ENCODE results near the gene CCDC154. TPM values are rescaled to one million over a fixed set of nuclear protein-coding genes. Genes with fewer than 3 reads are reported as not detected.

The CCDC154 gene
- total RNA-seq, 6 experiments from 2014 or later, result 0.10 to 0.52 (median 0.31) TPM; not detected in 3

DNA sequence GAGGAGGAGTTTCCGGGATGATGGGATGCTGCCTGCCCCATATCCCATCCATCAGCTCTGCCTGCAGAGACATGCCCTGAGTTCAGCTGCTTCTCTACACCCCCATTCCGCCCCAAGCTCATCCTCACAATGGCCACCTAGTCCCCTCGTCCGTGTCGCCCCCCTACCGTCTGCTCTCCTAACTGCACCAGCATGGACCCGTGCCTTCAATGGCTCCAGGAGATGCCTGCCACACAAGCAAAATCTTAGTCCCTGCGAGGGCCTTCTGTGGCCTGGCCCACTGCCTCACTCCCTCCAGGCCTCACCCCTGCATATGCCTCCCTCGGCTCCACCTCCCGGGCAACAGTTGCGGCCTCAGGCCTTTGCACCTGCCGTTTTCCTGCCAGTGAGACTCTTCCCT lies 47.0 kb upstream of the CCDC154 start:
- no peak for DNase-seq
- H3K27me3 Mint-ChIP-seq (ENCODE audit: insufficient read depth), result peaks cover 5% of the 10 kb centered on the region
- TF ChIP-seq, protein P1, sequence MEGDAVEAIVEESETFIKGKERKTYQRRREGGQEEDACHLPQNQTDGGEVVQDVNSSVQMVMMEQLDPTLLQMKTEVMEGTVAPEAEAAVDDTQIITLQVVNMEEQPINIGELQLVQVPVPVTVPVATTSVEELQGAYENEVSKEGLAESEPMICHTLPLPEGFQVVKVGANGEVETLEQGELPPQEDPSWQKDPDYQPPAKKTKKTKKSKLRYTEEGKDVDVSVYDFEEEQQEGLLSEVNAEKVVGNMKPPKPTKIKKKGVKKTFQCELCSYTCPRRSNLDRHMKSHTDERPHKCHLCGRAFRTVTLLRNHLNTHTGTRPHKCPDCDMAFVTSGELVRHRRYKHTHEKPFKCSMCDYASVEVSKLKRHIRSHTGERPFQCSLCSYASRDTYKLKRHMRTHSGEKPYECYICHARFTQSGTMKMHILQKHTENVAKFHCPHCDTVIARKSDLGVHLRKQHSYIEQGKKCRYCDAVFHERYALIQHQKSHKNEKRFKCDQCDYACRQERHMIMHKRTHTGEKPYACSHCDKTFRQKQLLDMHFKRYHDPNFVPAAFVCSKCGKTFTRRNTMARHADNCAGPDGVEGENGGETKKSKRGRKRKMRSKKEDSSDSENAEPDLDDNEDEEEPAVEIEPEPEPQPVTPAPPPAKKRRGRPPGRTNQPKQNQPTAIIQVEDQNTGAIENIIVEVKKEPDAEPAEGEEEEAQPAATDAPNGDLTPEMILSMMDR (IDR thresholded peaks at IDR 0.05), result no peak
- H3K4me3 Mint-ChIP-seq, result no peak overlapping the region
- H3K9me3 Mint-ChIP-seq, result no peaks in the 10 kb centered on the region
- no peak overlapping the region for H3K27ac Mint-ChIP-seq
- H3K4me1 Mint-ChIP-seq (ENCODE audit: low read depth), result peaks cover 15% of the 10 kb centered on the region
- no peaks in the 10 kb centered on the region for H3K36me3 Mint-ChIP-seq (ENCODE audit: low read depth)

DNA sequence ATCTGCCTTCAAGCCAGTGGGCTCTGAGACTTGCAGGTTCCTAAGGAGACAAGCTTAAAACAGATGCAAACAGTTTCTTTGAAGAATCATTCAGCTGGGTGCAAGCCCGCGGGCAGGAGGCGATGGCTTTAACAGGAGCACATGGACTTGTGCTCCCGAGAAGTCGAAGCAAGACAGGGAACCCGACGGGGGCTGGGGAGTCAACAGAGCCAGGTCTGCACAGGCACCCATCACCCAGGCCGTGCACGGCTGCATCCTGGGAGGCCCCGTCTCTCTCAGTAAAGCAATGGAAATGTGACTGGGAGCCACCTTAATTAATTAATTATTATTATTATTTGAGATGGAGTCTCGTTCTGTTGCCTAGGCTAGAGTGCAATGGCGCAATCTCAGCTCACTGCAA lies 44.7 kb upstream of the CCDC154 start:
- peaks cover 9% of the 10 kb centered on the region for H3K4me1 Mint-ChIP-seq (ENCODE audit: low read depth)
- H3K27me3 Mint-ChIP-seq (ENCODE audit: insufficient read depth), result peaks cover 8% of the 10 kb centered on the region
- TF ChIP-seq, protein P1 (IDR thresholded peaks at IDR 0.05), result no peak
- no peaks in the 10 kb centered on the region for H3K9me3 Mint-ChIP-seq
- H3K36me3 Mint-ChIP-seq (ENCODE audit: low read depth), result no peaks in the 10 kb centered on the region
- DNase-seq, result no peak
- H3K27ac Mint-ChIP-seq, result no peak overlapping the region
- no peak overlapping the region for H3K4me3 Mint-ChIP-seq

DNA sequence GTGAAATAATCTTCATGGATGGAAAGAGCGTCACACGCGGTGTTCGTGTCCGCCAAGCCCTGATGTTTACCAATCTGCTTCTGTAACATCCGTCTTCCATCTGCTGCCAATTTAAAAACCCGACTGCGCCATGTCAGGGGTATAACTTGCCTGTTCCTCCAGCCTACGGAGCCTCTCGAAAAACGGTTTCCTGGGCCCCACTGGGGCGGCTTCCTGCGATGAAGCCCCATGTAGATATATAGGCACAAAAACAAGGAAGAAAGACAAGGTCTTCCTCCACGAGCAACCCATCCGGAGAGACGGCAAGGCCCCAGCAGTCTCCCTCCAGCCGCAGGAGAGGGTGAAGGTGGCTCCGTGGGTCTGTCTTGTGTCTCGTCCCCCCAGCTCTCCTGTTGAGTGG lies 44.3 kb upstream of the CCDC154 start, which contains the start of gene PTX4:
Gene PTX4, minus strand, starts transcription at position 326 of the 400 bp plus-strand sequence. Its CDS starts 35 bp downstream, at position 291.
- Mint-ChIP-seq H3K4me1 (ENCODE audit: low read depth) (peaks cover 8% of the 10 kb centered on the region), H3K27ac (no peak within 1 kb of the TSS)
- TF ChIP-seq, protein P1 (IDR thresholded peaks at IDR 0.05), result no peak

DNA sequence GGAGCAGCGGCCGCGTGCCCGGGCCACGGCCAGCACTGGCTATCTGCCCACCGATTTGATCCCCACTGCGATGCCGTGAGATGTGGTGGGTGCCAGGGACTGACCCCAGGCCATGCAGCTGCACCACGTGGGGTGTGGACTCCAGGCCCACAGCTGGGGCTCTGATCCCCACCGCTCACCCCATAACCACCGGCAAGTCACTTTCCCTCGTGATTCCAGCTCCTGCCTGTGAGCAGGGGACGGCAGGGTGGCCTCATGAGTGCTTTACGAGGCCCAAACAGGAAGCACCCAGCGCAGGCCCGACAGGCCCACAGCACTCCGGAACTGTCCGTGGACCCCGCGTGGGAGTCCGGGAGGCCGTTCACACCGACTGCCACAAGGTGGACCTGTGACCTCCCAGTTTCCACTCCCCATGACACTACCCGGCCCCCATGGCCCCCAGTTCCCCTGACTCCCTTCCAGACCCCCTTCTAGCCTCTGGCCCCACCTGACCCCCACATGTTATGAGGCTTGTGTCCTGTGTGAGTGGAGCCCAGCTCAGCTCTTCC lies 43.8 kb upstream of the CCDC154 start:
- Mint-ChIP-seq H3K4me3 (no peak overlapping the region), H3K27ac (no peak overlapping the region), H3K4me1 (ENCODE audit: low read depth) (peaks cover 8% of the 10 kb centered on the region), H3K36me3 (ENCODE audit: low read depth) (no peaks in the 10 kb centered on the region), H3K27me3 (ENCODE audit: insufficient read depth) (peaks cover 14% of the 10 kb centered on the region), H3K9me3 (no peaks in the 10 kb centered on the region)
- DNase-seq, result no peak
- TF ChIP-seq, protein P1 (IDR thresholded peaks at IDR 0.05), result no peak

More for the DNA sequence above, 44.3 kb upstream of the CCDC154 start, which contains the start of gene PTX4:
- Mint-ChIP-seq H3K27me3 (ENCODE audit: insufficient read depth) (peaks cover 10% of the 10 kb centered on the region), H3K9me3 (no peaks in the 10 kb centered on the region), H3K4me3 (no peak within 1 kb of the TSS), H3K36me3 (ENCODE audit: low read depth) (no peaks in the 10 kb centered on the region)
- no peak for DNase-seq

DNA sequence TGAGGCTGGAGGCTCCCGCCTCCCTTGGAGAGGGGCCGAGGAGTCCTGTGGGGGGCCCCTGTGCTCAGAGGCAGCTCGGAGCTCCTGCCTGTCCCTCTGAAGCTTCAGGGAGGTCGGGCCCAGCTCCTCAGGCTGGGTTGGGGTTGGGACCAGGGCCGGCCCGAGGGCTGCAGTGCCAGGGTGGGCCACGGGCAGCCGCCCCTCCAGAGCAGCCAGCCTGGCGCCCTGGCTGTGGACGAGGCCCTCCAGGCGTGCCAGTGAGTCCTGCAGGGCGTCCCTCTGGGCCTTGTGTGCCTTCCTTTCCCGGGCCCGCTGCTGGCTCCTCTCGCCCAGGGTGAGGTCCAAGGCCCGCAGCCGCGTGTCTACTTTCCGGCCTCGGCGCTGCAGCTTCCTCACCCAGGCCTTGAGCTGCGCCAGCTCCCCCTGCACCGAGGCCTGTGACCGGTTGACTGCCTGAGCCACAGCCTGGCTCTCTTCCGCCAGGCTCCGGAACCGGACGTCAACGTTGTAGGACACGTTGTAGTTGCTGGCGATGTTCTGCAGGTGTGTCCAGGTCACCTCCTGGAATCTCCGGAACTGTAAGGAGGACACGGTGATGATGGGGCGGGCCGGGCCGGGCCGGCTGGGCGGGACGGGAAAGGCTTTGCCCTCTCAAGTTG lies 43.2 kb upstream of the CCDC154 start:
- Mint-ChIP-seq H3K36me3 (ENCODE audit: low read depth) (no peaks in the 10 kb centered on the region), H3K27ac (no peak overlapping the region)
- TF ChIP-seq, protein P1 (IDR thresholded peaks at IDR 0.05), result no peak

More for the DNA sequence above, 43.2 kb upstream of the CCDC154 start:
- DNase-seq, result no peak
- H3K4me1 Mint-ChIP-seq (ENCODE audit: low read depth), result peaks cover 2% of the 10 kb centered on the region
- no peak overlapping the region for H3K4me3 Mint-ChIP-seq
- H3K9me3 Mint-ChIP-seq, result no peaks in the 10 kb centered on the region
- peaks cover 17% of the 10 kb centered on the region for H3K27me3 Mint-ChIP-seq (ENCODE audit: insufficient read depth)
